Activated CD8-positive, alpha-beta T cell treated with anti-CD3 and anti-CD28 coated beads for 36 hours (primary cell): ENCODE results near the gene BCAS4. TPM values are rescaled to one million over a fixed set of nuclear protein-coding genes. Genes with fewer than 3 reads are reported as not detected.

Experiments used
- ATAC-seq: fragments of 200-7000 bp; cut with Tn5 transposase; one replicate; pipeline ENCODE4 v1.10.0; 2021; ENCODE audit warnings: mild to moderate bottlenecking, moderate library complexity
- CTCF ChIA-PET: fragments of 350-600 bp; sonication (Branson Sonifier 250); formaldehyde crosslinking; loops from one replicate; lab custom pipeline; 2021; ENCODE audit warnings: antibody characterized with exemption; lab: Charles Lee
- POLR2A ChIA-PET: fragments of 350-600 bp; sonication (Branson Sonifier 250); formaldehyde crosslinking; loops from one replicate; lab custom pipeline; 2021; ENCODE audit warnings: antibody characterized with exemption; lab: Charles Lee
- DNase-seq: peaks from one replicate; pipeline ENCODE4 v3.0.0-alpha.2; 2020
- H3K27ac Mint-ChIP-seq: one replicate; pipeline ENCODE4 v1.8.0; 2021; ENCODE audit warnings: mild to moderate bottlenecking, mixed read lengths
- H3K27me3 Mint-ChIP-seq: one replicate; pipeline ENCODE4 v1.8.0; 2021; ENCODE audit warnings: mixed read lengths
- H3K36me3 Mint-ChIP-seq: one replicate; pipeline ENCODE4 v1.8.0; 2021; ENCODE audit warnings: low read depth, mixed read lengths
- H3K4me1 Mint-ChIP-seq: one replicate; pipeline ENCODE4 v1.8.0; 2021; ENCODE audit warnings: low read depth, mixed read lengths
- H3K4me3 Mint-ChIP-seq: one replicate; pipeline ENCODE4 v1.8.0; 2021; ENCODE audit warnings: mild to moderate bottlenecking, moderate library complexity, mixed read lengths
- H3K9me3 Mint-ChIP-seq: one replicate; pipeline ENCODE4 v1.8.0; 2021; ENCODE audit warnings: mixed read lengths
- CTCF ChIP-seq: fragments of 200-600 bp; IDR thresholded peaks from one replicate; pipeline ENCODE4 v1.8.0; 2022; ENCODE audit warnings: antibody characterized with exemption, mild to moderate bottlenecking
- intact Hi-C: fragments of 100-400 bp; cut with micrococcal nuclease; formaldehyde crosslinking; loops from one replicate; pipeline ENCODE4 v1.10.0; 2022
- total RNA-seq, 2 experiments: library from RNA; stranded (reverse); gene quantifications; one replicate each; pipeline ENCODE4 v1.2.3, GENCODE V29; 2021

BCAS4 gene
- total RNA-seq, 2 experiments from 2014 or later = 27.3 to 31.7 TPM

- ChIA-PET CTCF (interaction anchor here (1.0 to 1.6 kb wide), 2 partner anchors 9 to 37 kb away, joined by 3 to 9 read pairs; partner anchors contain the start of gene BCAS4), POLR2A (no interaction called here)
- DNase-seq (no peak), ATAC-seq (no peak)
- H3K27ac Mint-ChIP-seq = no peak overlapping the region
- H3K4me3 Mint-ChIP-seq = no peak overlapping the region
- no peaks in the 10 kb centered on the region for H3K4me1 Mint-ChIP-seq
- intact Hi-C loops = no loop called here
- TF ChIP-seq CTCF = no peak
- no peaks in the 10 kb centered on the region for H3K27me3 Mint-ChIP-seq
- no peaks in the 10 kb centered on the region for H3K9me3 Mint-ChIP-seq
- peaks cover 7% of the 10 kb centered on the region for H3K36me3 Mint-ChIP-seq
Observed at GRCh38 chr20:50831622-50832021, 36.8 kb downstream of the BCAS4 start.

- Mint-ChIP-seq H3K27ac (no peak overlapping the region), H3K27me3 (no peaks in the 10 kb centered on the region), H3K4me1 (peaks cover 23% of the 10 kb centered on the region), H3K9me3 (no peaks in the 10 kb centered on the region), H3K36me3 (peaks cover 9% of the 10 kb centered on the region), H3K4me3 (no peak overlapping the region)
- ChIA-PET CTCF (interaction anchor here (1.5 kb wide), 1 partner anchor 39 kb away, joined by 4 read pairs; the partner anchor contains the start of gene BCAS4), POLR2A (interaction anchor here (0.7 kb wide), 1 partner anchor 86 kb away, joined by 3 read pairs; no protein-coding TSS in a partner anchor)
- DNase-seq (no peak), ATAC-seq (no peak)
- intact Hi-C loops = no loop called here
- no peak for TF ChIP-seq CTCF
Observed at GRCh38 chr20:50834599-50835005, 39.7 kb downstream of the BCAS4 start.

- DNase-seq = peak; percentile 73
- CTCF ChIA-PET = no interaction called here
Observed at GRCh38 chr20:50837532-50838321, 42.9 kb downstream of the BCAS4 start.

GRCh38 chr20:50838322-50838625 lies 43.4 kb downstream of the BCAS4 start:
- DNase-seq = no peak
- no peak overlapping the region for H3K4me3 Mint-ChIP-seq
- TF ChIP-seq CTCF = no peak
- ChIA-PET POLR2A (no interaction called here), CTCF (no interaction called here)
- H3K9me3 Mint-ChIP-seq = no peaks in the 10 kb centered on the region
- peak overlapping the region; percentile 63 for H3K27ac Mint-ChIP-seq
- H3K36me3 Mint-ChIP-seq = peaks cover 6% of the 10 kb centered on the region
- intact Hi-C loops = no loop called here
- ATAC-seq = no peak
- no peaks in the 10 kb centered on the region for H3K27me3 Mint-ChIP-seq
- peaks cover 23% of the 10 kb centered on the region for H3K4me1 Mint-ChIP-seq

More at GRCh38 chr20:50837532-50838321, 42.9 kb downstream of the BCAS4 start:
- no peak for TF ChIP-seq CTCF
- intact Hi-C loops = no loop called here
- H3K27me3 Mint-ChIP-seq = no peaks in the 10 kb centered on the region
- ATAC-seq = peak; percentile 88
- no peaks in the 10 kb centered on the region for H3K9me3 Mint-ChIP-seq
- H3K36me3 Mint-ChIP-seq = peaks cover 5% of the 10 kb centered on the region
- no peak overlapping the region for H3K4me3 Mint-ChIP-seq
- POLR2A ChIA-PET = no interaction called here
- H3K27ac Mint-ChIP-seq = peak overlapping the region; percentile 63
- H3K4me1 Mint-ChIP-seq = peaks cover 23% of the 10 kb centered on the region

- ChIA-PET POLR2A (no interaction called here), CTCF (interaction anchor here (1.3 kb wide), 1 partner anchor 44 kb away, joined by 5 read pairs; the partner anchor contains the start of gene BCAS4)
- intact Hi-C loops = no loop called here
- no peak for DNase-seq
- Mint-ChIP-seq H3K27me3 (no peaks in the 10 kb centered on the region), H3K4me1 (peaks cover 23% of the 10 kb centered on the region), H3K27ac (peak overlapping the region; percentile 69), H3K36me3 (peaks cover 6% of the 10 kb centered on the region), H3K9me3 (no peaks in the 10 kb centered on the region), H3K4me3 (no peak overlapping the region)
- ATAC-seq = peak; percentile 17
- no peak for TF ChIP-seq CTCF
Observed at GRCh38 chr20:50838707-50839385, 44.0 kb downstream of the BCAS4 start.
